Fibroblast of lung (primary cell): ENCODE data around the gene KIF15.

Source experiments
- CTCF ChIP-seq, 2 donors: IDR thresholded peaks in 1 of 2; conservative IDR thresholded peaks in 1 of 2; 1 replicate in 1 of 2; 2 replicates in 1 of 2; pipeline ENCODE4 v1.5.1; 2011 to 2012; ENCODE audit warnings: low read length in 2 of 2, control low read depth in 1 of 2, inconsistent platforms in 1 of 2, low read depth in 1 of 2, mild to moderate bottlenecking in 1 of 2
- EZH2 ChIP-seq: IDR thresholded peaks from 2 replicates; pipeline ENCODE4 v1.5.1; 2012; ENCODE audit warnings: low read length, control low read depth, mild to moderate bottlenecking; ENCODE audit errors: missing control alignments

- TF ChIP-seq CTCF (conservative IDR thresholded peaks at IDR 0.05 in 1 of 2, IDR thresholded peaks at IDR 0.05 in 1 of 2; ENCODE audit: low read depth in 1 of 2, low read length in 2 of 2) (no peak), EZH2 (no peak)
These were observed 10.5 kb downstream of the KIF15 start for GRCh38 chr3:44772099-44772442.
